GM21367 (cell line): ENCODE data around the gene TIMM17A.
"Not testable (repeated sequence)": the region's sequence is repeated elsewhere in the genome, so short reads cannot be mapped to it uniquely, and the experiment has no call there.

ENCODE experiments used
- ATAC-seq: cut with Tn5 transposase; IDR thresholded peaks from one replicate; pipeline ENCODE4 v1.9.1; 2021; ENCODE audit not compliant: unreplicated experiment

TIMM17A gene

DNA sequence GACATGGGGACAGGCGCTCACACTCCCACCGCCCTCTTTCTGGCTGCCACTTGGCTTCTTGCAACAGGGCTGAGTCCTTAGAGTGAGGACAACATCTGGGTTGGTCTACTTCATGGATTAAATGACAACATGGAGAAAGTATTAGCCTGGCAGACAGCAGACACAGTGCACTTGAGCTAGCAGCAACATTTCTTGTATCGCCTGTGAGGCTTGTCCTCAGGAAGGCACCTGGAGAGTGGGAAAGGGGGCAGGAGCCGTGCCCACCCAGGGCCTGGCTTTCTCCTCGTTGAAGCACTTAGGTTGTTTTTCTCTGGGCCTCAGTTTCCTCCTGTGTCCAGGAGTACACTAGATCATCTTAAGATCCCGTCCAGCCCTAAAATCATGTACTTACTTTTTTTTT is 58.8 kb downstream of the TIMM17A start:
- no peak for ATAC-seq

DNA sequence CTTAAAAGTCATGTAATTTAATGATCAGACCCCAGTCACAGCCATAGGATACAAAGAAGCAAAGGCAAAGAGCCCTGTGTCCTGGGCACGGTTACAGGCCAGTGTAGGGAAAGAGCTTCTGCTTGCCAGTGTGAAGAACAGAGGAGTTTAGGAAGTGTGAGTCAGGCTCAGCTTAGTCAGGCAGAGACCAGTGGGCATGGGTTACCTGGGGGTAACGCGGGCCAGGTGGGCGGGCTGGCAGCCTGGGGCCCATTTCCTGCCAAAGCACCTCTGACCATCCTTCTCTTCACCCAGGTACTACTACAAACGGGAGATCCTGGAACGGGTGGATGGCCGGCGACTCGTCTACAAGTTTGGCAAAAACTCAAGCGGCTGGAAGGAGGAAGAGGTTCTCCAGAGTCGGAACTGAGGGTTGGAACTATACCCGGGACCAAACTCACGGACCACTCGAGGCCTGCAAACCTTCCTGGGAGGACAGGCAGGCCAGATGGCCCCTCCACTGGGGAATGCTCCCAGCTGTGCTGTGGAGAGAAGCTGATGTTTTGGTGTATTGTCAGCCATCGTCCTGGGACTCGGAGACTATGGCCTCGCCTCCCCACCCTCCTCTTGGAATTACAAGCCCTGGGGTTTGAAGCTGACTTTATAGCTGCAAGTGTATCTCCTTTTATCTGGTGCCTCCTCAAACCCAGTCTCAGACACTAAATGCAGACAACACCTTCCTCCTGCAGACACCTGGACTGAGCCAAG is 59.8 kb downstream of the TIMM17A start:
- no peak for ATAC-seq

DNA sequence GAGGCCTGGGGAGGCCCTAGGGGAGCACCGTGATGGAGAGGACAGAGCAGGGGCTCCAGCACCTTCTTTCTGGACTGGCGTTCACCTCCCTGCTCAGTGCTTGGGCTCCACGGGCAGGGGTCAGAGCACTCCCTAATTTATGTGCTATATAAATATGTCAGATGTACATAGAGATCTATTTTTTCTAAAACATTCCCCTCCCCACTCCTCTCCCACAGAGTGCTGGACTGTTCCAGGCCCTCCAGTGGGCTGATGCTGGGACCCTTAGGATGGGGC is 60.3 kb downstream of the TIMM17A start:
- ATAC-seq, result no peak

DNA sequence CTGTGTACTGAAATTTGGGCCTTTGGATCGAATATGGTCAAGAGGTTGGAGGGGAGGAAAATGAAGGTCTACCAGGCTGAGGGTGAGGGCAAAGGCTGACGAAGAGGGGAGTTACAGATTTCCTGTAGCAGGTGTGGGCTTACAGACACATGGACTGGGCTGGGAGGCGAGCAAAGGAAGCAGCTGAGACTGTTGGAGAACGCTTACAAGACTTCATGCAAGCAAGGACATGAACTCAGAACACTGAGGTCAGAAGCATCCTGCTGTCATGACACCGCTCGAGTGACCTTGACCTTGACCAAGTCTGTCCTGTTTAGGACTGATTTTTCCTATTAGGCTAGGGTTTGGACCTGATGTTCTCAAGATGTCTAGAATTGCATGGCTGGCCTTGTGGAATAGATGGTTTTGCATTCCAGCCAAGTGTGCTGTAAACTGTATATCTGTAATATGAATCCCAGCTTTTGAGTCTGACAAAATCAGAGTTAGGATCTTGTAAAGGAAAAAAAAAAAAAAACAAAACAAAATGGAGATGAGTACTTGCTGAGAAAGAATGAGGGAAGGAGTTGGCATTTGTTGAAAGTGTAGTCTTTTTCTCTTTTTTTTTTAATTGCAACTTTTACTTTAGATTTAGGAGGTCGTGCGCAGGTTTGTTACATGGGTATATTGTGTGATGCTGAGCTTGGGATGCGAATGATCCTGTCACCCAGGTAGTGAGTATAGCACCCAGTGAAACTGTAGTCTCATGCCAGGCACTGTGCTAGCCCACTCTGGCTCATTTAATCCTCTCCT is 60.9 kb downstream of the TIMM17A start:
- no peak for ATAC-seq

DNA sequence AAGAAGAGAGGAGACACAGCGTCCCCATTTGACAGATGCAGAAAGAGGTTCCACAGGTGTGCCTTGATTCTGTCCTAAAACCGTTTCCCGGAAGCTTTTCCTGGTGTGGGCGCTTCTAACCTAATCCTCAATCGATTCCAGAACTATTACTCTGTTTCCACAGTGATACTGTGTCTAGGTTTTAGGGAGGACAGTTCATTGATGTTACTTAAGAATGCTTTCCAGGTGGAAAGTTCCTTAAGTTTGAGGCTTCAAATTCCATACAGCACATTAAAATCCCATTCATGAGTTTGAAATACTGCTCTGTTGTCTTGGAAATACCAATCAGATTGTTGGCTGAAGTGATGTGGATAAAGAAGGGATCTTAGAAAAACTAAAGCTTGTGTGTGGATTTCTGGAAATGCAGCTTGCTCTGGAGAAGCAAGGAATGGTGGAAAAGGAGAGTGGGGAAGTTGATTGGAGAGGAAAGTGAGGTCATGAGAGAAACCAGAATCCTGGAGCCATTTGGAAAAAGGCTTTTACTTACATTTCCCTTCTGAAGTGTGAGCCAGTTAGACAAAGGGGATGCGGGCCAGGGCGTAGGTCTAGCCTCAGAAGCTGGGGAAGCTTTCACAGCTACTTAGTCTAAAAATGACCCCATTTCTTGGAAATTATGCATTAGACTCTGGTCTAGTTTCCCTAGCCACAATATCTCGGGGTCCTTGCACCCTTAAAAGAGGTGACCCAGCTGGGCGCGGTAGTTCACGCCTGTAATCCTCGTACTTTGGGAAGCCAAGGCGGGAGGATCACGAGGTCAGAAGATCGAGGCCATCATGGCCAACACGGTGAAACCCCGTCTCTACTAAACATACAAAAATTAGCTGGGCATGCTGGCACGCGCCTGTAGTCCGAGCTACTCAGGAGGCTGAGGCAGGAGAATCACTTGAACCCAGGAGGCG is 61.8 kb downstream of the TIMM17A start:
- no peak for ATAC-seq

DNA sequence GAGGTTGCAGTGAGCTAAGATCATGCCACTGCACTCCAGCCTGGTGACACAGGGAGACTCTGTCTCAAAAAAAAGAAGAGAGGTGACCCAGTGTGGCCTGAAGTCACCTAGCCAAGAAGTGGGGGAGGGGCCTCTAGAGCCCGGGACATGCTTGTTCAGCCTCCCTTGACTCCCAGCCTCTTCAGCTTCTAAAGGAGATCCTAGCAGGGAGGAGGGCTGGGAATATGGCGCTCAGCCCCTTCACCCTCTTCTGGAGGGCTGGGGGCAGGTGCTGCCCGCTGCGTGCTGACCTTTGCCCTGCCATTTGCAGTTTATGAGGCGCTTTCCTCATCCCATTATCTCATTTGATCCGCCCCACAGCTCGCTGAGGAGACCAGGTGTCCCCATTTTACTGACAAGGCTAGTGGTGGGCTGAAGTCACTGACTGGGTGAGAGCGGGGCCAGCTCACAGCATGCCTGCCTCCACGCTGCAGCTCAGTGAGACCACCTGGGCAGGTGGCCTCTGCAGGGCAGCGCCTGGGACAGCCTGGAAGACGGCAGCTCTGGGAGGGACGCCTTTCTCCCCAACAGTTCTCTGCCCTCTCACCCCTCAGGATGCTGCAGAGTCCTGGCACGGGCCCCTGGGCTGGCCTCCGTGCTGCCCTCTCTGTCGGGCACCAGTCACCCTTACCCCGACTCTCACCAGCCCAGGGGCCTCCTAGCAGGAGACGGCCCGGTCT is 62.6 kb downstream of the TIMM17A start:
- no peak for ATAC-seq

DNA sequence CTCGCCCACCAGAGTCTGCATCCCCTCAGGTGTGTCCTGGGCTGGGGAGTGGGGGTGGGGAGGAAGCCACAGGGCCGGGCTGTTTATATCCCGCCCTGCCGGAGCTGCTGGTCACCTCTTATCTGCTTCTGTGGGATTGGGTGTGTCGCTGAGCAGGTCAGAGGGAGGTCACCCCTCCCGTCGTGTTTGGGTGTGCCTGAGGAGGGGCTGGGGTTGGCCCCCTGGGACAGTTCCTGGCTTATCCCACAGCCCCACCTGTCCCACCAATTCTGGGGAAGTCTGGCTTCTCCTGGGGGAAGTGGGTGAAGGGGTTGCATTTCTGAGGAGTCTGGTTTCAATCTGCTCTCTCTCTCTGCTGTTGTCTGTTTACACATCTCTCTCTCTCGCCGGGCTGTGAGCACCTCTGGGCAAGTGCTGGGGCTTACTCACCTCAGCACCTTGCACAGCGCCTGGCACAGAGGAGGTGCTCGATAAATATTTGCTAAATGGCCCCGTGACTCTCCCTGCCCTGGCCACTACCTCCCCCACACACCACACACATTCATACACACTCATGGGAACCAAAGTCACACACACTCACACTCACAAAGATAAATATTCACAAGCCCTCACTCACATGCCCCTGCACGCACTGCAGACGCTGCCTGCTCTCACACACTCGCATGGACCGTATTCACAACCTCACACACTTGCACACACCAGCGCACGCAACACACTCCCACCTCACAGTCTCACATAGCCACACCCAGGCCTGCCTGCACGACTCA is 63.3 kb downstream of the TIMM17A start:
- no peak for ATAC-seq

DNA sequence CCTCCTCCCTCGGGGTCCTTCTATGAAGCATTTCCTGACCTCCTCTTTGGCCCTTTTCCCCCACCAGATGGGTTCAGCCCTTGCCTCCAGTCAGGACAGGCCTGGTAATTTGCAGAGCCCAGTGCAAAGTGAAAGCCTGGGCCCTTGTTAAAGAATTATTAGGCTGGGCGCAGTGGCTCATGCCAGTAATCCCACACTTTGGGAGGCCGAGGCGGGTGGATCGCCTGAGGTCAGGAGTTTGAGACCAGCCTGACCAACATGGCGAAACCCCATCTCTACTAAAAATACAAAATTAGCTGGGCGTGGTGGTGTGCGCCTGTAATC is 63.9 kb downstream of the TIMM17A start:
- not testable (repeated sequence) for ATAC-seq
